Neuron (in vitro differentiated cells): Measurements from ENCODE around the gene DAZ4.
"Not testable (repeated sequence)": the region's sequence is repeated elsewhere in the genome, so short reads cannot be mapped to it uniquely, and the experiment has no call there.

Source experiments
- H2AFZ ChIP-seq: one replicate; pipeline ENCODE4 v1.6.1; 2013; ENCODE audit warnings: low read depth, mild to moderate bottlenecking, inconsistent platforms, low read length, moderate library complexity
- H3K27me3 ChIP-seq: one replicate; pipeline ENCODE4 v1.6.1; 2013; ENCODE audit warnings: low read length; ENCODE audit not compliant: insufficient read depth
- H3K36me3 ChIP-seq: one replicate; pipeline ENCODE4 v1.6.1; 2013; ENCODE audit warnings: low read length; ENCODE audit not compliant: insufficient read depth
- H3K4me1 ChIP-seq: one replicate; pipeline ENCODE4 v1.6.1; 2013; ENCODE audit warnings: low read length; ENCODE audit not compliant: insufficient read depth
- H3K4me3 ChIP-seq: 2 replicates; pipeline ENCODE4 v1.5.1; 2013; ENCODE audit warnings: mild to moderate bottlenecking, low read length, moderate library complexity
- H3K9me3 ChIP-seq: one replicate; pipeline ENCODE4 v1.6.1; 2013; ENCODE audit warnings: low read length

DAZ4 gene, protein sequence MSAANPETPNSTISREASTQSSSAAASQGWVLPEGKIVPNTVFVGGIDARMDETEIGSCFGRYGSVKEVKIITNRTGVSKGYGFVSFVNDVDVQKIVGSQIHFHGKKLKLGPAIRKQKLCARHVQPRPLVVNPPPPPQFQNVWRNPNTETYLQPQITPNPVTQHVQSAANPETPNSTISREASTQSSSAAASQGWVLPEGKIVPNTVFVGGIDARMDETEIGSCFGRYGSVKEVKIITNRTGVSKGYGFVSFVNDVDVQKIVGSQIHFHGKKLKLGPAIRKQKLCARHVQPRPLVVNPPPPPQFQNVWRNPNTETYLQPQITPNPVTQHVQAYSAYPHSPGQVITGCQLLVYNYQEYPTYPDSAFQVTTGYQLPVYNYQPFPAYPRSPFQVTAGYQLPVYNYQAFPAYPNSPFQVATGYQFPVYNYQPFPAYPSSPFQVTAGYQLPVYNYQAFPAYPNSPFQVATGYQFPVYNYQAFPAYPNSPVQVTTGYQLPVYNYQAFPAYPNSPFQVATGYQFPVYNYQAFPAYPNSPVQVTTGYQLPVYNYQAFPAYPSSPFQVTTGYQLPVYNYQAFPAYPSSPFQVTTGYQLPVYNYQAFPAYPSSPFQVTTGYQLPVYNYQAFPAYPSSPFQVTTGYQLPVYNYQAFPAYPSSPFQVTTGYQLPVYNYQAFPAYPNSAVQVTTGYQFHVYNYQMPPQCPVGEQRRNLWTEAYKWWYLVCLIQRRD

GRCh38 chrY:24833619-24834018, at the start of gene DAZ4:
Gene DAZ4 (plus strand): TSS chrY:24833919. CDS start chrY:24834127, 208 bp downstream.
- H3K36me3 ChIP-seq, H3K27me3 ChIP-seq, H3K4me3 ChIP-seq, H2AFZ ChIP-seq, H3K4me1 ChIP-seq, H3K9me3 ChIP-seq: not testable (repeated sequence)

GRCh38 chrY:24813293-24813692, 20.4 kb upstream of the DAZ4 start, which contains the start of gene DAZ3:
Gene DAZ3 (minus strand): TSS chrY:24813393. CDS start chrY:24813185, 208 bp downstream.
- not testable (repeated sequence) for H3K9me3 ChIP-seq, H3K36me3 ChIP-seq, H3K4me3 ChIP-seq, H3K27me3 ChIP-seq, H3K4me1 ChIP-seq, H2AFZ ChIP-seq

- H3K4me3 ChIP-seq, H3K36me3 ChIP-seq, H2AFZ ChIP-seq, H3K4me1 ChIP-seq, H3K9me3 ChIP-seq, H3K27me3 ChIP-seq: not testable (repeated sequence)
Measured at GRCh38 chrY:24821836-24822235, 11.9 kb upstream of the DAZ4 start.

DNA sequence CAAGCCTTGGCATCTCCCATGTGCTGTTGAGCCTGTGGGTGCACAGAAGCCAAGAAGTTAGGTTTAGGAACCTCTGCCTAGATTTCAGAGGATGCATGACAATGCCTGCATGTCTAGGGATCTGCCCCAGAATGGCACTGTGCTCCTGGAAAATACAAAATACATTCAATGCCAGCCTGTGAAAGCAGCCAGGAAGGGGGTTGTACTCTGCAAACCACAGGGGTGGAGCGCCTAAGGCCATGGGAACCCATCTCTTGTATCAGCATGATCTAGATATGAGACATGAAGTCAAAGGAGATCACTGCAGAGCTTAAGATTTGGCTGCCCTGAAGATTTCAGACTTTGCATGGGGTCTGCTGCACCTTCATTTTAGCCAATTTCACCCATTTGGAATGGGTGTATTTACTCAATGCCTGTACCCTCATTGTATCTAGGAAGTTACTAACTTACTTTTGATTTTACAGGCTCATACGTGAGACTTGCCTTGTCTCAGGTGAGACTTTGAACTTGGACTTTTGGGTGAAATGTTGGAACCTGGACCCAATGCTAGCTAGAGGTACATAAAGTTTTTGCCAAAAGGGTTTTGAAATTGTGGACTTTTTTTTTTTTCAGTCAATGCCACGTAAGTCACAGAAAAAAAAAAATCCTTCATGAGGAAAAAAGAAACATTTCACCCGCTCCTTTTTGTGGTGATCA, 9.4 kb upstream of the DAZ4 start:
- not testable (repeated sequence) for H3K4me1 ChIP-seq, H3K9me3 ChIP-seq, H3K36me3 ChIP-seq, H3K4me3 ChIP-seq, H2AFZ ChIP-seq, H3K27me3 ChIP-seq

- not testable (repeated sequence) for H3K9me3 ChIP-seq, H3K27me3 ChIP-seq, H2AFZ ChIP-seq, H3K4me3 ChIP-seq, H3K36me3 ChIP-seq, H3K4me1 ChIP-seq
Measured at GRCh38 chrY:24825069-24825468, 8.7 kb upstream of the DAZ4 start.
